Lower lobe of right lung (tissue), 2 donors: ENCODE data around the gene KRT36. TPM values are rescaled to one million over a fixed set of nuclear protein-coding genes. Genes with fewer than 3 reads are reported as not detected.

Experiments
- ATAC-seq, 2 donors: fragments of 200-7000 bp; cut with Tn5 transposase; one replicate each; pipeline ENCODE4 v1.9.1; 2020 to 2022; ENCODE audit warnings: mild to moderate bottlenecking in 2 of 2, moderate library complexity in 2 of 2
- DNase-seq: peaks from one replicate; pipeline ENCODE4 v3.0.0-alpha.2; 2020
- H3K27ac ChIP-seq: fragments of 200-600 bp; one replicate; pipeline ENCODE4 v1.8.0; 2022
- H3K27me3 ChIP-seq: fragments of 200-600 bp; one replicate; pipeline ENCODE4 v1.8.0; 2022; ENCODE audit warnings: low read depth
- H3K36me3 ChIP-seq: fragments of 200-600 bp; one replicate; pipeline ENCODE4 v1.8.0; 2022; ENCODE audit warnings: mild to moderate bottlenecking
- H3K4me1 ChIP-seq: fragments of 200-600 bp; one replicate; pipeline ENCODE4 v1.8.0; 2022
- H3K4me3 ChIP-seq: fragments of 200-600 bp; one replicate; pipeline ENCODE4 v1.8.0; 2022; ENCODE audit warnings: mild to moderate bottlenecking
- H3K9me3 ChIP-seq: fragments of 200-600 bp; one replicate; pipeline ENCODE4 v1.8.0; 2022
- CTCF ChIP-seq: fragments of 200-600 bp; IDR thresholded peaks from one replicate; pipeline ENCODE4 v1.8.0; 2022; ENCODE audit warnings: antibody characterized with exemption, mild to moderate bottlenecking
- intact Hi-C: fragments of 100-400 bp; cut with DNase I; formaldehyde crosslinking; loops from one replicate; pipeline ENCODE4 v1.11.0; 2022
- total RNA-seq: library from RNA; stranded (reverse); fragmentation: NEBNext Ultra II Directional; extraction: Animal tissue kit (Norgen Biotek cat#: 25700); gene quantifications from one replicate; pipeline ENCODE4 v1.2.1, GENCODE V29; 2021
- donor health status: DM: no; HTN: yes; CAD: no; lungs with severe emphysema.

KRT36 gene
- total RNA-seq, 1 donor from 2014 or later, result not detected

GRCh38 chr17:41510251-41511065 is 20.7 kb upstream of the KRT36 start:
- H3K27ac ChIP-seq, result no peak overlapping the region
- no peak overlapping the region for H3K4me3 ChIP-seq
- intact Hi-C loops, result no loop called here
- H3K9me3 ChIP-seq, result no peaks in the 10 kb centered on the region
- ATAC-seq (no peak), DNase-seq (no peak)
- no peak for TF ChIP-seq CTCF
- no peaks in the 10 kb centered on the region for H3K27me3 ChIP-seq
- H3K36me3 ChIP-seq, result no peaks in the 10 kb centered on the region
- H3K4me1 ChIP-seq, result no peaks in the 10 kb centered on the region

GRCh38 chr17:41507315-41507880 is 17.7 kb upstream of the KRT36 start:
- intact Hi-C loops, result no loop called here

GRCh38 chr17:41505809-41506767 is 16.4 kb upstream of the KRT36 start:
- TF ChIP-seq CTCF, result no peak
- Histone ChIP-seq H3K27me3 (no peaks in the 10 kb centered on the region), H3K36me3 (no peaks in the 10 kb centered on the region), H3K4me3 (no peak overlapping the region), H3K27ac (peak overlapping the region; percentile 69), H3K9me3 (no peaks in the 10 kb centered on the region), H3K4me1 (no peaks in the 10 kb centered on the region)
- intact Hi-C loops, result no loop called here
- ATAC-seq, result peak; percentile 78 to 83
- DNase-seq, result peak; percentile 47

More at GRCh38 chr17:41507315-41507880, 17.7 kb upstream of the KRT36 start:
- peak overlapping the region; percentile 69 for H3K27ac ChIP-seq
- no peaks in the 10 kb centered on the region for H3K27me3 ChIP-seq
- TF ChIP-seq CTCF, result no peak
- DNase-seq (no peak), ATAC-seq (no peak)
- H3K4me1 ChIP-seq, result no peaks in the 10 kb centered on the region
- H3K4me3 ChIP-seq, result no peak overlapping the region
- H3K9me3 ChIP-seq, result no peaks in the 10 kb centered on the region
- no peaks in the 10 kb centered on the region for H3K36me3 ChIP-seq

- Histone ChIP-seq H3K27ac (peak within 1 kb of the TSS; percentile 69), H3K36me3 (no peaks in the 10 kb centered on the region), H3K9me3 (no peaks in the 10 kb centered on the region), H3K4me1 (no peaks in the 10 kb centered on the region), H3K4me3 (no peak within 1 kb of the TSS), H3K27me3 (no peaks in the 10 kb centered on the region)
- no peak for TF ChIP-seq CTCF
- intact Hi-C loops, result no loop called here
- ATAC-seq (peak in 1 of 2 donors; percentile 4), DNase-seq (peak; percentile 36)
Observed at GRCh38 chr17:41505007-41505808, 15.5 kb upstream of the KRT36 start, which contains the start of gene KRT13. TSS of gene KRT13 (minus strand) at chr17:41505612. CDS start at chr17:41505550, 62 bp downstream.
